ENCODE results near the gene PYURF.

The PYURF gene

DNA sequence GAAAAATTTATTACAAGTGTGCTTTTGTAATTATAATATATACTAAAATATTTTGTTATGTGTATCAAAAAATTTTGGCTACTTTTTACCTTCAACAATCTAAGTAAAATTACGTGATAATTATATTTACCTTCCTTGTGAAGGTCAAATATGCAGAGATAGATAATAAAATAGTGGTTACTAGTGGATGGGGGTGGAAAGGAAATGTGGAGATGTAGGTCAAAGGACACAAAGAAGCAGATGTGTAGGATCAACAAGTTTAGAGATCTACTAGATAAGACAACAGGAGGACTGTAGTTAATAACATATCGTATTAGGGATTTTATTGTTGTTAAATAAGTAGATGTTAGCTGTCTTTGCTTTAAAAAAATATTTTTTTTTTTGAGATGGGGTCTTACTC is 45.3 kb downstream of the PYURF start:
- TF ChIP-seq, protein P1, sequence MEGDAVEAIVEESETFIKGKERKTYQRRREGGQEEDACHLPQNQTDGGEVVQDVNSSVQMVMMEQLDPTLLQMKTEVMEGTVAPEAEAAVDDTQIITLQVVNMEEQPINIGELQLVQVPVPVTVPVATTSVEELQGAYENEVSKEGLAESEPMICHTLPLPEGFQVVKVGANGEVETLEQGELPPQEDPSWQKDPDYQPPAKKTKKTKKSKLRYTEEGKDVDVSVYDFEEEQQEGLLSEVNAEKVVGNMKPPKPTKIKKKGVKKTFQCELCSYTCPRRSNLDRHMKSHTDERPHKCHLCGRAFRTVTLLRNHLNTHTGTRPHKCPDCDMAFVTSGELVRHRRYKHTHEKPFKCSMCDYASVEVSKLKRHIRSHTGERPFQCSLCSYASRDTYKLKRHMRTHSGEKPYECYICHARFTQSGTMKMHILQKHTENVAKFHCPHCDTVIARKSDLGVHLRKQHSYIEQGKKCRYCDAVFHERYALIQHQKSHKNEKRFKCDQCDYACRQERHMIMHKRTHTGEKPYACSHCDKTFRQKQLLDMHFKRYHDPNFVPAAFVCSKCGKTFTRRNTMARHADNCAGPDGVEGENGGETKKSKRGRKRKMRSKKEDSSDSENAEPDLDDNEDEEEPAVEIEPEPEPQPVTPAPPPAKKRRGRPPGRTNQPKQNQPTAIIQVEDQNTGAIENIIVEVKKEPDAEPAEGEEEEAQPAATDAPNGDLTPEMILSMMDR (IDR thresholded peaks at IDR 0.05; ENCODE audit: low read depth, low read length, missing control alignments), result no peak
- in situ Hi-C loops (cut with HindIII; ENCODE audit: low sequenced_read_pairs), result no loop called here
- no peak overlapping the region for H3K4me3 ChIP-seq (ENCODE audit: low read depth, low read length)
- no peak for DNase-seq (ENCODE audit: low read depth)

DNA sequence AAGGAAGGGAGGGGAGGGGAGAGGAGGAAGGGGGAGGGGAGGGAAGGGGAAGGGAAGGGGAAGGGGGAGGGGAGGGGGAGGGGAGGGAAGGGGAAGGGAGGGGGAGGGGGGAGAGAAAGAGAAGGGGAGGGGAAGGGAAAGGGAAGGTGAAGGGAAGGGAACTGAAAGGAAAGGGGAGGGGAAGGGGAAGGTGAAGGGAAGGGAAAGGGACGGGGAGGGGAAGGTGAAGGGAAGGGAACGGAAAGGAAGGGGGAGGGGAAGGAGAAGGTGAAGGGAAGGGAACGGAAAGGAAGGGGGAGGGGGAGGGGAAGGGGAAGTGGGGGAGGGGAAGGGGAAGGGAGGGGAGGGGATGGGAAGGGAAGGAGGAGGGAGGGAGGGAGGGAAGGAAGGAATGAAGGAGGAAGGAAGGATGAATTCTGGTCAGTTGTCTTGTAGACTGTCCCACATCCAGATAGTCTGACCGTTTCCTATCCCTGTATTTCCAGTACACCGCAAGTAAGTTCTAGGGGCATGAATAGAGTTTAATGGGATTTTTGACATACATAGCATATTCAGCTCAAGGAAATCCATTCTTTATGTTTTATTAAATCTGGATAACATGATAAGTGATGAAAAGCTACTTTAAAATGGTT is 46.2 kb downstream of the PYURF start:
- DNase-seq (ENCODE audit: low read depth), result no peak
- in situ Hi-C loops (cut with HindIII; ENCODE audit: low sequenced_read_pairs), result no loop called here
- TF ChIP-seq, protein P1 (IDR thresholded peaks at IDR 0.05; ENCODE audit: low read depth, low read length, missing control alignments), result no peak
- no peak overlapping the region for H3K4me3 ChIP-seq (ENCODE audit: low read depth, low read length)
